Measurements from ENCODE around the gene GHDC.
"Not testable (repeated sequence)": the region's sequence is repeated elsewhere in the genome, so short reads cannot be mapped to it uniquely, and the experiment has no call there.

- TF ChIP-seq, protein P1, sequence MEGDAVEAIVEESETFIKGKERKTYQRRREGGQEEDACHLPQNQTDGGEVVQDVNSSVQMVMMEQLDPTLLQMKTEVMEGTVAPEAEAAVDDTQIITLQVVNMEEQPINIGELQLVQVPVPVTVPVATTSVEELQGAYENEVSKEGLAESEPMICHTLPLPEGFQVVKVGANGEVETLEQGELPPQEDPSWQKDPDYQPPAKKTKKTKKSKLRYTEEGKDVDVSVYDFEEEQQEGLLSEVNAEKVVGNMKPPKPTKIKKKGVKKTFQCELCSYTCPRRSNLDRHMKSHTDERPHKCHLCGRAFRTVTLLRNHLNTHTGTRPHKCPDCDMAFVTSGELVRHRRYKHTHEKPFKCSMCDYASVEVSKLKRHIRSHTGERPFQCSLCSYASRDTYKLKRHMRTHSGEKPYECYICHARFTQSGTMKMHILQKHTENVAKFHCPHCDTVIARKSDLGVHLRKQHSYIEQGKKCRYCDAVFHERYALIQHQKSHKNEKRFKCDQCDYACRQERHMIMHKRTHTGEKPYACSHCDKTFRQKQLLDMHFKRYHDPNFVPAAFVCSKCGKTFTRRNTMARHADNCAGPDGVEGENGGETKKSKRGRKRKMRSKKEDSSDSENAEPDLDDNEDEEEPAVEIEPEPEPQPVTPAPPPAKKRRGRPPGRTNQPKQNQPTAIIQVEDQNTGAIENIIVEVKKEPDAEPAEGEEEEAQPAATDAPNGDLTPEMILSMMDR (CRISPR knock-in tag; IDR thresholded peaks at IDR 0.05), result not testable (repeated sequence)
- not testable (repeated sequence) for TF ChIP-seq CREB1 (IDR thresholded peaks at IDR 0.05); CREB1 (CRISPR knock-in tag; IDR thresholded peaks at IDR 0.05)
Measured at GRCh38 chr17:42240863-42241262, 46.6 kb upstream of the GHDC start.
